ENCODE results near the gene DNAI4. TPM values are rescaled to one million over a fixed set of nuclear protein-coding genes. Genes with fewer than 3 reads are reported as not detected.

The DNAI4 gene
- polyA plus RNA-seq, 3 donors: 0.09 TPM; not detected in 2

GRCh38 chr1:66925944-66926343, 1.3 kb upstream of the DNAI4 start:
- Mint-ChIP-seq H3K36me3 (peaks cover 0 to 2% of the 10 kb centered on the region in 2 donors), H3K9me3 (peaks cover 0 to 1% (median 0%) of the 10 kb centered on the region in 7 donors), H3K27ac (peak overlapping the region; percentile 82 to 98 (median 96)), H3K4me1 (peaks cover 29% of the 10 kb centered on the region), H3K4me3 (peak overlapping the region; percentile 95 to 97), H3K27me3 (ENCODE audit: low read depth in 3 of 3) (peaks cover 0 to 2% (median 0%) of the 10 kb centered on the region in 3 donors)
- DNase-seq: no peak
- no peak for TF ChIP-seq CTCF (IDR thresholded peaks at IDR 0.05)
- Histone ChIP-seq H3K27me3 (ENCODE audit: control insufficient read depth in 2 of 2, insufficient read depth in 2 of 2, low read length in 2 of 2) (no peaks in the 10 kb centered on the region), H3K27ac (ENCODE audit: low read depth in 1 of 2, low read length in 2 of 2) (peak overlapping the region; percentile 91 to 97), H3K4me2 (replicated peaks; ENCODE audit: extremely low read depth, low read length, poor library complexity, severe bottlenecking) (peak overlapping the region; percentile 96), H3K4me3 (replicated peaks in 1 of 3; ENCODE audit: low read depth in 2 of 3, low read length in 3 of 3) (peak overlapping the region; percentile 86 to 96 (median 88)), H3K79me2 (ENCODE audit: insufficient read depth, low read length) (peaks cover 55% of the 10 kb centered on the region), H3K9me3 (replicated peaks in 1 of 2; ENCODE audit: control insufficient read depth in 1 of 2, insufficient read depth in 1 of 2, low read length in 2 of 2) (no peaks in the 10 kb centered on the region), H3K4me1 (ENCODE audit: control insufficient read depth in 1 of 2, insufficient read depth in 2 of 2, low read length in 2 of 2) (peaks cover 25 to 35% of the 10 kb centered on the region in 2 donors), H3K9ac (ENCODE audit: insufficient read depth, low read length, poor library complexity, severe bottlenecking) (peak overlapping the region; percentile 84), H3K36me3 (replicated peaks in 1 of 2; ENCODE audit: control insufficient read depth in 1 of 2, insufficient read depth in 2 of 2, low read length in 2 of 2) (no peaks in the 10 kb centered on the region), H4K20me1 (ENCODE audit: insufficient read depth, low read length) (peaks cover 9% of the 10 kb centered on the region), H2AFZ (ENCODE audit: insufficient read depth, low read depth, low read length, poor library complexity, severe bottlenecking) (peak overlapping the region; percentile 97)
- intact Hi-C loops (cut with micrococcal nuclease): loop anchor here in 1 of 2 donors (10.0 kb wide), 2 partner anchors 161 to 509 kb away; partner anchors contain the start of gene SERBP1
- 73% methylated on average over 3 of the region's 9 CpGs for WGBS (ENCODE audit: insufficient coverage)

DNA sequence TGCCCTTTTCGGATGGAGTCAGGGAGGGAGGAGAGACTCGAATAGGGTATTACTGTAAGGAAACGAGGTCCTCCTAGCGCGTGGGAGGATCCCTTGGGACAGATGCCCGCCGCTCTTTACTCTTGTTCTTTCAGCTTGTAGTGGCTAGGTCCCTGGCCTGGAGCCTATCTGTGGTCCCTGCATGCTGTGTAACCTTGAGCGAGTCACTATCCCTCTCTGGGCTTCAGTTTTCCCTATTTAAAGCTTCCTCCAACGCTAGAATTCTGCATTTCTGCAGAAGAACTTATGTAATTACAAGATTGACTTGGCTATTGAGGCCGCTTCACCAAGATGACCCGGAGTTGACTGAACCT, 878 bp upstream of the DNAI4 start:
- intact Hi-C loops (cut with micrococcal nuclease): loop anchor here in 1 of 2 donors (10.0 kb wide), 2 partner anchors 161 to 509 kb away; partner anchors contain the start of gene SERBP1
- H3K27me3 ChIP-seq (ENCODE audit: control insufficient read depth in 2 of 2, insufficient read depth in 2 of 2, low read length in 2 of 2): no peaks in the 10 kb centered on the region
- peak overlapping the region; percentile 94 to 98 (median 97) for H3K27ac Mint-ChIP-seq
- H3K79me2 ChIP-seq (ENCODE audit: insufficient read depth, low read length): peaks cover 51% of the 10 kb centered on the region
- no peaks in the 10 kb centered on the region for H3K27me3 Mint-ChIP-seq (ENCODE audit: low read depth in 3 of 3)
- H3K4me1 ChIP-seq (ENCODE audit: control insufficient read depth in 1 of 2, insufficient read depth in 2 of 2, low read length in 2 of 2): peaks cover 25 to 35% of the 10 kb centered on the region in 2 donors
- H3K4me3 ChIP-seq (replicated peaks in 1 of 3; ENCODE audit: low read depth in 2 of 3, low read length in 3 of 3): peak overlapping the region; percentile 86 to 96 (median 88)
- no peaks in the 10 kb centered on the region for H3K9me3 ChIP-seq (replicated peaks in 1 of 2; ENCODE audit: control insufficient read depth in 1 of 2, insufficient read depth in 1 of 2, low read length in 2 of 2)
- no peak for TF ChIP-seq CTCF (IDR thresholded peaks at IDR 0.05)
- peaks cover 0 to 2% (median 0%) of the 10 kb centered on the region in 7 donors for H3K9me3 Mint-ChIP-seq
- peak overlapping the region; percentile 96 for H3K4me2 ChIP-seq (replicated peaks; ENCODE audit: extremely low read depth, low read length, poor library complexity, severe bottlenecking)
- peaks cover 29% of the 10 kb centered on the region for H3K4me1 Mint-ChIP-seq
- 0% methylated on average over 6 of the region's 11 CpGs for WGBS (ENCODE audit: insufficient coverage)
- H4K20me1 ChIP-seq (ENCODE audit: insufficient read depth, low read length): peaks cover 9% of the 10 kb centered on the region
- peak overlapping the region; percentile 95 to 97 for H3K4me3 Mint-ChIP-seq
- peak overlapping the region; percentile 91 to 97 for H3K27ac ChIP-seq (ENCODE audit: low read depth in 1 of 2, low read length in 2 of 2)
- H3K9ac ChIP-seq (ENCODE audit: insufficient read depth, low read length, poor library complexity, severe bottlenecking): peak overlapping the region; percentile 84
- no peak for DNase-seq
- peaks cover 1 to 2% of the 10 kb centered on the region in 2 donors for H3K36me3 Mint-ChIP-seq
- peak overlapping the region; percentile 97 for H2AFZ ChIP-seq (ENCODE audit: insufficient read depth, low read depth, low read length, poor library complexity, severe bottlenecking)
- no peaks in the 10 kb centered on the region for H3K36me3 ChIP-seq (replicated peaks in 1 of 2; ENCODE audit: control insufficient read depth in 1 of 2, insufficient read depth in 2 of 2, low read length in 2 of 2)
